ENCODE measurements around the gene DEPDC5. TPM values are rescaled to one million over a fixed set of nuclear protein-coding genes. Genes with fewer than 3 reads are reported as not detected.

Gene DEPDC5
- total RNA-seq, 1 experiment from 2014 or later = 10.0 TPM

DNA sequence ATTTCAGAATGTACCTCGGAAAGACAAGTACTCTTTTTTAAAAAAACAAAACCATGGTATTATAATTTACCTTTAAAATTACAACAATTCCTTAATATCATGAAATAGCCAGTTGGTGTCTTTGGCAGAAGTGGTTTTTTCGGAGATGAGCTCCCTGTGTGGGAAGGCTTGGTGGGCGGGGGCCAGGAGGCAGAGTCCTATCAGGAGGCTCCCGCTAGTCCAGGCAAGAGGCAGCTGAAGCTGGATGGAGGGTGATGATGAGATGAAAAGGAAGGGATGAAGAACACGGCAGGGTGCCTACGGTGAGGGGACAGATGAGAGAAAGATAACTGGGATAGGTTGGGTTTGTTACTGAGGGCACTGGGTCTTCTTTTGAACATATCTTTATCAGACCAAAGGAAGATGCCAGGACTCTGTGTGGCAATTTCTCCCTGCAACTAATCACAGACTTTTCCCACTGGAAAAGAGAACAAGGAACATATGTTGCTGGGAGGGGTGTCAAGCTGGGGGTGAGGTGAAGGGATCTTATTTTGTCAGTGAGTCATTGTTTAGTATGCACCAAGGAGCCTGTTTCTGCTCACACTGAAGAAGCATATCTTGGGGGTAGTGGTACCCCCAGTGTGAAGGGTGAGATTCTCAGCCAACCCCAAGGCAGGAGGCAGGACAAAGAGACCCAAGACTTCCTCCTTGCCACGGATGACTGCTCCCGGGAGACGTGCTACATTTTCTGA is 99.0 kb downstream of the DEPDC5 start:
- no peak for DNase-seq (ENCODE audit: low spot score)

DNA sequence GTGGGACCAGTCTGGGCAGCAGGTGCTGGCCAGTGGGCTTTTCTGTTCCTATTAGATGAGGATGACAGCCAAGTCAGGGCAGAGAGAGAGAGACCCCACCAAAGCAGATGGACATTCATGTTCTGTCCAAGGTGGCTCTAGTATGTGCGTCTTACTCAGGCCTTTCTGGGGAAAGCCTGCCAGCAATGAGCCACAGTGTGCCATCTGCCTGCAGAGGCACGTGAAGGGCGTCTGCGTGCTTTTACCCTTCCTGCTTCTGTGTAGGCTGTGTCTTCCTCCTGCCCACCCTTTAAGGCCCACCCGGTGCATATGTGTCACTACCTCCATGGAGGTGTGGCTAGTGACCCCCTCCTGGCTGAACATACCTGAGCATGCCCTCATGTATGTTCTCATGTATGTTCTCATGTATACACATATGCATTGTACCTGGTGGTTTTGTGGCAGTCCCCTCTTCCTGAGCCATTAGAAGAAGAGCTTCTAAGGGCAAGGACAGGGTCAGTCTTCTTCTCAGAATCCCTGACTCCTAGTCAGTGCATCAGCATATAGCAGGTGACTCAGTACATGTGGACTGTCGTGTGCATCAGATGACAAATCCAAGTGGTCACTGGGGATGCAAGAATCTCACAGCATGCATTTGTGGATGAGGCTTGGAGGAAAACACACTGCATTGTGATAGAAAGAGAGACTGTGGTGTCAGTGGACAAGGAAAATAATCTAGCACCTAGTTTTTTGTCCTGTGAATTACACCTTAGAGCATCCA is 100.1 kb downstream of the DEPDC5 start:
- DNase-seq (ENCODE audit: low spot score) = no peak

DNA sequence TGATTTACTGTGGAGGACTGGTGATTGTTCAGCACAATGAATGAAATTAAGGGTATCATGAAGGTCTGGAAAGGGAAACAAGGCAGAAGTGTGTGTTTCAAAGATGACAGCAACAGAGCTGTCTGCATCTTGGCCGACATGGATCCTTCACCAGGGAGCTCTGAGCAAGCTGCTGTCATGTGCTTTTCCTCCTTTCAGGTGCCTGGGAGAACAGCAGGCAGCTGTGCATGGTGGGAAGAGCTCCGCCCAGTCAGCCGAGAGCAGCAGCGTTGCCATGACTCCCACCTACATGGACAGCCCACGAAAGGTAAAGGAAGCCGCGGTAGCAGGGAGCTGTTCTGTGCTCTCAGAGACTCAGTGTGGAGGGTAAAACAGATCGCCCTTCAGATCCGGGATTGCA is 103.4 kb downstream of the DEPDC5 start:
- peak; percentile 77 for DNase-seq (ENCODE audit: low spot score)

DNA sequence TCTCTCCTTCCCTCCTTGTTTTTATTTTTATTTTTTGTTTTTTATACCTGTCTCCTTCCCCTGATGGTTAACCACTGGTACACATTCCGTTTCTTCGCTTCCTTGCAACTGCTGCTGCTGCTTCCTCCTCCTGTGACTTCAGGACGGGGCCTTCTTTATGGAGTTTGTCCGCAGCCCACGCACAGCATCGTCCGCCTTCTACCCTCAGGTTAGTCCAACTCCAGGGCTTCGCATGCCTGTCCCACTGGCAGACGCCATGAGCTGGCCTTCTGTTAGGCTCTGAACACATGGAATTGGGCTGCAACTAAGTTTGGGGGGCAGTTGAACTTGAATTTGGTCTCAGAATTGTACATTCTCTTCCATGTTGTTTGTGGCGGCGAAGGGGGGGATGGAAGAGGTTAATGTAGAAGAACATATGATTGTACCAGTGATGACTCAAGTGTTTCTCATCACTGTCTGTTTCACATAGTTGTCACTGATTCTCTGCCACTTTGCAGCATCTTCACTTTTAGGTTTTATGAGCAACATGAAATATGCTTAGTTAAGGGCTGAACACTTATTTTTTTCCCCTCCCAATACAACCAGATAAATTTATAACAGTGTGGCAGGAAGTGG is 107.5 kb downstream of the DEPDC5 start:
- no peak for DNase-seq (ENCODE audit: low spot score)

DNA sequence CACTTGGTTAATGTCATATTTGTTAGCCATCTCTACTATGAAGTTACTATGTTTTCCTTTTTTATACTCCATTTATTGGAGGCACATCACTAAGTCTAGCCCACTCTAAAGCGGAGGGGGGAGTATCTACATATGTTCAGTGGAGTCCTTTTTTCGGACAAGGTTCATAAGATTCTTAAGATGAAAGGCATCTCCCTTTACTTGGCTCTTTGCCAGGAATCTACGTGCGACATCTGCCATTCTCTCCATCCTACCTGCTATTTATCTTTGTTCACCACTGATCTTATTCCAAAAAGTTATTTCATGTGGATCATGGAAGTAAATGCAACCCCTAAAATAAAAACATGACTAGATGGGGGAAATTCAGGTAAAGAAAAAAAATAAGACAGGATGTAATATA is 113.1 kb downstream of the DEPDC5 start:
- DNase-seq (ENCODE audit: low spot score) = no peak

DNA sequence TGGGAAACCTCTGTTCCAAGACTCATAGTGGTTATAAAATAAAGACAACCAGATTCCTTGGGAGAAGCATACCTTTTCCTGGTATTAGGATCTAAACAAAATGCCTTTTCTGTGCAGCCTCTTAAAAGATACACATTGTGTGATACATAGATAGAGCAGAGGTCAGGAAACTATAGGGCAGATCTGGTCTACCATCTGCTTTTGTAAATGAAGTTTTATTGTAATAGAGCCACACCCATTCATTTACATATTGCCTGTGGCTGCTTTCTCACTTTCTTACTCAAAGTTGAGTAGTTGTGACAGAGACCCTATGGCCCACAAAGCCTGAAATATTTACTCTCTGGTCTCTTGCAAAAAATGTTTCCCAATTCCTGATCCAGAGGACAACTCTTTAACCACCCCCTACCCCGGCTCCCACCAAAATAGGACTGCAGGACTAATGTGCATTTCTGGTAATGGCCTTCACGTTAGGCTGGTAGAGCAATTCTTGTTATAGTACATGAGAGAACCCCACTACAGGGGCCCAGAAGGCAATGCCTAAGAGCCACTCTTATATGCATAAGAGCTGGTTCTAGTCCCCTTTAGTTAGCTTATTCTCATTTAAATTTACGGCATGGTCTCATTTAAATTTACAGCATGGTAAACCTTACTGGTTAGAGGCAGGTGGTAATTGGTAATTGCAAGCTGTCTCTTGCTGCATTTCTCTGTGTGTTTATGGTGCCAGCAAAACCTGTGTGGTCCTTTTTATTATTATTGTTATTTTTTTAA is 113.8 kb downstream of the DEPDC5 start:
- no peak for DNase-seq (ENCODE audit: low spot score)

DNA sequence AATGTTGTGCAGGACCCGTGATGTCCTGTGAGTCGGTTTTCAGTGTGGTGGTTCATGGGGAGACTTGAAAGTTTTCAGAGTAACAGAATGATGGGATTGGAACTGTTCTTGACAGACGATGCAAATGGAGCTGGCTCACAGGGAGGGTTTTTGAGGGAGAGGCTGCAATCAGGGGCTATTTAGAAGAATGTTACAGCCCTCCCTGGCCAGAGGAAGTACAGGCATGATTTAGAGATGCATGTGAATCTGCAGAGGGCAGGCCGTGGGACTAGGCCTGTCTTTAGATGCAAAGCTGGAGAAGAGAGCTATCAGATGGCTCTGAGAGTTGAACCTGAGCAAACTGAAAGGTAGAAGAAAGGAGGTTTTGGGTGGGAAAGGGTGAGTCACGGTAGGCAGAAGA is 115.9 kb downstream of the DEPDC5 start:
- no peak for DNase-seq (ENCODE audit: low spot score)

DNA sequence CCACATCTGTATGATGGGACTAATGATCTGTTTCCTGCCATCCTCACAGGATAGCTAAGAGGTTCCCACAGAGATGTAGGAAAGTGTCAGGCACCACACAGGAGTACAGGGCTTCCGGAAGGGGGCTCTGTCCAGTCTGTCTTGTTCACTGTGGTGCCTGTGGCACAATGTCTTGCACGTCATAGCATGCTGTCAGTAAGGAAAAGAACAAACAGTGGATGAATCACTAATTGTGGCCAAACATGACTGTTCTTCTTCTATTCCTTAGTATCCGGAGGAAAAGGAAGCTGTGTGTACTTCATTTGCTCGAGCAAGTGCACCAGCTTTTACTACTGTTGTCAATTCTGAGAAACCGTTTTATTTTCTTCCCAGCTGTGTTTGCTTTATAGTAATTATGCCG is 117.1 kb downstream of the DEPDC5 start:
- no peak for DNase-seq (ENCODE audit: low spot score)

DNA sequence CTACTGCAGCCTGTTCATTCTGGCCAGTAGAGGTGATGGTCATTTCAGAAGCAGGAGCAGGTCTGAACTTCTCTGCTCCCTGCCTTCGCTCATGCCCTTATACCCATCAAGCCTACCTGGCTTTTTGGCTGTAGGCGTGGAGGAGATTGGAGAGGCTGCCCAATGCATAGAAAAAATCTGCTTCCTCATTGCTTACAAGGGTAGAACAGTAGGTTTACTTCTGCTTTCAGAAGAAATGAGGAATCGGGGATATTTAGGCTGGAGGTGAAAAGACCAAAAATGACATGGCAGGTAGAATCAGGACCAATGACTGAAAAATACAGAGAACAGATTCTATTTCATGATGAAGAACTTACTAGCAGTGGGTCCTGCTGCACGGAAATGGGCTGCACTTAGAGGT is 117.7 kb downstream of the DEPDC5 start:
- no peak for DNase-seq (ENCODE audit: low spot score)

DNA sequence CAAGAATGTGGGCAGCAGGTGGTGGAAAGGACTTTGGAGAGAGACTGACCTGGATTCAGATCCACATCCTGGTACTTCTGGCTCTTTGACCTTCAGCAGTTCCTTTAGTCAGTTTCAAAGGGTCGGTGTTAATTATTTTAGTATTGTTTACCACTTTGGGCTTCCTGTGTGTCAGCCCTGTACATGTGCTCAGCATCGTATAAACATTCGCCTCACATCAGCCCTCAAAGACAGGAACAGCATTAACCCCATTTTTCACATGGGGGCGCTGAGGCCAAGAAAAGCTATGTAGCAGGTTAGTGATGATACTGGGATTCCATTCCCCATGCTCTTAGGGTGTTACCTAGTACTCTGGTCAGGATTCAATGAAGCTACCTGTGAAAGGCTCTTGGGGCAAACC is 118.4 kb downstream of the DEPDC5 start:
- peak; percentile 8 for DNase-seq (ENCODE audit: low spot score)

DNA sequence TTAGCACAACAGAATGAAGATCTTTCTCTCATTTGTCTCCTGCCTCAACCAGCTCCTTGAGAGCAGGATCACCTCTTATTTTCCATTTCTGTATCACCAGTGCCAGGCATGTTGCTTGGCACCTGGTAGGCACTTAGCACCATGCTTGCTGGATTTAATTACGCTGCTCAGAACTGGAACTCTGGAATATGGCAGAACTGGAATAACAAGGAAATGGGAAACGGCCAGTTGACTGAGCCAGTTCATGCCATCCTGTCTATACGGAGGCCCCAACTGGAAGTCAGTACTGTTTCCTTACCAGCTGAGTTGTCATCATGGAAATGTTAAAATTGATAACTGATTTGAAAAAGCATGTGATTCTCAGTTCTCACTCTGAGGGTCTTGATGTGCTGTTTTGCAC is 121.0 kb downstream of the DEPDC5 start:
- DNase-seq (ENCODE audit: low spot score) = no peak

DNA sequence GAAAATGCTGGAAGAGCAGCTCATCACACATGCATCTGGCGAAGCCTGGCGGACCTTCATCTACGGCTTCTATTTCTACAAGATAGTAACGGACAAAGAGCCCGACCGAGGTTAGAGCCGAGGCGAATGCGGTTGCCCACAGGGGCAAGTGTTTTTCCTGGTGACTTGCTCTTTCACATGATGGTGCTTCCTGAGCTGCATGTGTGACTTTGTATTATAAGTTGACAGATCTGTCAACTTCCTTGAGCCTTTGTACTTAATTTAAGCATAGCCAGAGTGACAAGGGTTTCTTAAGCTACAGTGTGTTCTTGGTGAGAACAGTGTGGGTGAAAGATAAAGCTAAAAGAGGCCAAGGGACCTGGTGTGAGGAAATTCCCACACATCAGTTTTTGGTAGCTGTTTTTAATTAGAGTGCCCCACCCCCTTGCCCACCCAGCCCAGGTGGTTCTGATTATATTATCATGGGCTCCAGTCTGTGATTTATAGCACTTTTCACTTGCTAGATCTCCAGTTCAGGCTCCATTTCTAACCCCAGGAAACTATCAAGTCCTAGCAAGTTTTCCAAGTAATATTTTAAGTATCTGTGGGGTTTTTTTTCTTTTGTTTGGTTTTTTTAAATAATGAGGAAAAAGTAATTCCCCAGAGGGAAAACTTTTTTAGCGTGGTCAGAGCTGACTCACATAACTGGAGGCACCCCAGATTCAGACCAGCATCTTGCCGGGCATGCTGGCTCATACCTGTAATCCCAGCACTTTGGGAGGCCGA is 122.5 kb downstream of the DEPDC5 start:
- no peak for DNase-seq (ENCODE audit: low spot score)

DNA sequence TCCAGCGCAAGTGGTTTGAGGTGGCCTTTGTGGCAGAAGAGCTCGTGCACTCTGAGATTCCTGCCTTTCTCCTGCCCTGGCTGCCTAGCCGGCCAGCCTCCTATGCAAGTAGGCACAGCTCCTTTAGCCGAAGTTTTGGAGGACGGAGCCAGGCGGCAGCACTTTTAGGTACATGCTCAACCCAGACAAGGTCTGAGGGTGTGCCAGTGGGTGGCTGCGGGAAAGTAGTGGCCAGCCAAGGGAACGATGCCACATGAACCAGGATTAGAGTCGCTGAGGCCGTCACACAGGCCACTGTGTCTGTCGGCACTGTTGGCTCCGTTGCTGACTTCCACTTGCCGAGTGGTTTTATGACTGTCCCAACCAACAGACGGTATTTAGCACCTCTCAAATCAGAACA is 125.8 kb downstream of the DEPDC5 start:
- no peak for DNase-seq (ENCODE audit: low spot score)

DNA sequence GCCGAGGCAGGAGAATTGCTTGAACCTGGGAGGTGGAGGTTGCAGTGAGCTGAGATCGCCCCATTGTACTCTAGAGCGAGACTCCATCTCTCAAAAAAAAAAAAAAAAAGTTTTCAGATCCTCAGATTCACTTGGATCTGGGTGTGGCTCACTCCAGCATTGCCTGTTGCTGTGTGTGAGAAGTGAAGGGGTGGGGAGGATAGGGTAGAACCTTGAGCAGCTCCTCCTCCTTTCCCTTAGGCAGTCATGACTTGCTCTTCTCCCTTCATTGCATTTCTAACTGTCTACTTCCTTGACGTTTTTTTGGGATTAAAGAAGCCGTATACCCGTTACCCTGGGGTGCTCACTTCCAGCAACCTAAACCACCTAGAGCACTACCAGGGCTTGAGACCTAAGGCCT is 127.4 kb downstream of the DEPDC5 start:
- no peak for DNase-seq (ENCODE audit: low spot score)

DNA sequence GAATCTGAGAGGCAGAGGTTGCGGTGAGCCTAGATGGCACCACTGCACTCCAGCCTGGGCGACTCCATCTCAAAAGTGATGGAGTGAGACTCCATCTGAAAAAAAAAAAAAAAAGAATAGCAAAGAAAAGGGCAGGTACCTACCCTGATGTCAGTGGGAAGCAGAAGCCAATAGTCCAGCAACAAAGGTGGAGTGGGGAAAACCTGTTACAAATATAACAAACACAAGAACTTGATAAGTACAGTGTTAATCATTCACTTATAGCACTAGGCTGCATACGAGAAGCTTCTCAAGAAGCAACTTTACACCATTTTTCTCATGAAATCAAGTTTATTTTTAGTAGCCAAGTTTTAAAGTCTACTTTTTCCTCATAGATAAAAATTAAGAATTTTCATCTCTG is 128.0 kb downstream of the DEPDC5 start:
- DNase-seq (ENCODE audit: low spot score) = no peak

DNA sequence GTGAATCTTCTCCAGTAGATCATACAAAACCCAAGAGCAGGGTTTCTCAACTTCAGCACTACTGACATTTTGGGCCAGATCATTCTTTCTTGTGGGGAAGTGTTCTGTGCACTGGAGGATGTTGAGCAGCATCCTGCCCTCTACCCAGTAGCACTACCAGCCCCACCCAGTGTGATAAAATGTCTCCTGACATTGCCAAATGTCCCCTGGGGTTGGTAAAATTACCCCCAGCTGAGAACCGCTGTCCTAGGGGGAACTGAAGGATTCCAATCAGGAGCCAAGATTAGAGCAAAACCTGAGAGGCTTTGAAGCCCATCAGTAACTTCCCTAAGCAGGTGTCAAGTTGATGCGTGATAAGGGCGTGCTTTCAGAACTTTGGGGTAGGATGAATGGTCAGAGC is 129.2 kb downstream of the DEPDC5 start:
- no peak for DNase-seq (ENCODE audit: low spot score)

DNA sequence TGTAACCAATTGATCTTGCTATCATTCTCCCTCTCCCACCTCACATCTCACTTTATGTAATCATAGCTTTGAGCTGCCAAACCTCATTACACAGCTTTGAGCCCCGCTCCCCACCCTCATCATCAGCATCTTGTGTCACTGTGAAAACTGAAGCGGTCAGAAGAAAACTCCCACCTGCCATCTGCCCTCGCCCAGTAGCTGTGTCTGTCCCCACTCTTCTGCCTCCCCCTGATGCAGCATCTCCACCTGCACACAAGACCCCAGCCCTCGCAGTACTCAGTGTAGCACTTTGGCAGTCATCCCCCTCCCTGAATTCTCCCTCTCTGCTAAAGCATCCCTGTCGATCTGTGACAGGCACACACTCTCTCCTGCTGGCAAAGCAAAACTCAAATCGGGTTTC is 130.2 kb downstream of the DEPDC5 start:
- no peak for DNase-seq (ENCODE audit: low spot score)

DNA sequence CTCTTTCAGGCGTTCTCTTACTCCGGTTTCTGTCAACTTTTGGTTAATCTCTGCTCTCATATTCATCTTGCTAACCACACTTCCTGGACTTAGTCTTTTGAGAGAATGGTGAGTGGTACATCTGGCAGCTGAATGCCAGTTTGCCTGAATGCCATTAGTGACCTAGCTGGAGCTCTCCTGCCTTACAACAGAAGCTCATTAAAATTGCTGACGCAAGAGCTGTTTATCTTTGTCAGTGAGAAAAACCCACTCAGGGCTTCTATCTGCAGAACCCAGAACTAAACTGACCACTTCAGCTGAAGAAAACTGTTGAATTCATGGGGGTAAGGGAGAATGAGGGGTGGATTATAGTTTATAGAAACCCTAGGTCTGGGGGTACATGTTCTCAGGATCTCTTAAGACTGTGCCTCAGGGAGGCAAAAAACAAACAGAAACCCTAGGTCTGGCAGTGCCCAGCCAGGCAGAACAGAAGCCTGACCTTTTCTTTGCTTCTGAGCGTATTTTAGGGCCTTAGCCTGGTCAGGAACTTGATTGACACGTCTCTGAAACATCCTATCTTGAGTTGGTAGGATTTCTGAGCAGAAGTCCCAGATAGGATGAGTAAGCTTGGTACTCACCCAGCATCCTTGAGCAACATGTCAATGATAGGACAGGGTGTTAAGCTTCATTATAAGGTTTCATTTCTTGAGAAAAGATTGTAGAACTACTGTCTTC is 137.7 kb downstream of the DEPDC5 start:
- no peak for DNase-seq (ENCODE audit: low spot score)

DNA sequence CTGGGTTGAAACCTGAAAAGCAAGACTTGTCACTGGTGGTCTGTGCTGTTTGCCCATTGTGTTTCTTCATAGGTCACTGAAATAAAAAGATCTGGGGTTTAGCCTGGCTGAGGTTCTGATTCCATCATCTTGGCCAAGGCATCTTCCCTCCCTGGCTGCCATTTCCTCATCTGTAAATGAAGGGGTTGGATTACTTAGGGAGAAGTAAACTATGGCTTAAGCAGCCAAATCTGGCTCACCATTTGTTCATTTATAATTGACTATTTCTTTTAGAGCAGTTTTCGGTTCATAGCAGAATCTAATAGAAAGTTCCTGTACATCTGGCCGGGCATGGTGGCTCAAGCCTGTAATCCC is 138.2 kb downstream of the DEPDC5 start:
- DNase-seq (ENCODE audit: low spot score) = no peak

DNA sequence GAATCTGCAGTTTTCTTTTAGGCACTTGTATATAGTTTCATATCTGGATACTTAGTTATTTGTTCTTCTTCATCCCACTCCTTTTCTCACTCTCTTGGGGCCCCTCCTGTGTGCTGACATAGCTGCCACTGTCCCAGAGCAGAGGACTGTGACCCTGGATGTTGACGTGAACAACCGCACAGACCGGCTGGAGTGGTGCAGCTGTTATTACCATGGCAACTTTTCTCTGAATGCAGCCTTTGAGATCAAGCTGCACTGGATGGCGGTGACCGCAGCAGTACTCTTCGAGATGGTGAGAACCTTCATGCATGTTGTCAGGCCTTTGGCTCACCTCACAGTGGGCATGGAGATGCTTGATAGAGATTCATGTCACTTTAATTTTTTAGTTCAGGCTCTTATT is 139.6 kb downstream of the DEPDC5 start:
- DNase-seq (ENCODE audit: low spot score) = no peak
